HEK293 (cell line): ENCODE measurements around the gene SOCS6.

ENCODE experiments used
- CTCF ChIP-seq: fragments of 450-650 bp; formaldehyde crosslinking; IDR thresholded peaks from 2 replicates; pipeline ENCODE4 v1.5.1; 2016; ENCODE audit warnings: missing biosample characterization, missing genetic modification characterization
- ZBTB21 ChIP-seq: fragments of 450-650 bp; formaldehyde crosslinking; IDR thresholded peaks from 2 replicates; pipeline ENCODE4 v1.5.1; 2017; ENCODE audit warnings: missing biosample characterization, missing genetic modification characterization
- ZNF133 ChIP-seq: fragments of 450-650 bp; formaldehyde crosslinking; IDR thresholded peaks from 2 replicates; pipeline ENCODE4 v1.5.1; 2016; ENCODE audit warnings: missing biosample characterization, missing genetic modification characterization

- TF ChIP-seq ZNF133 (tag by site-specific recombination) (no peak), ZBTB21 (tag by site-specific recombination) (no peak), CTCF (tag by site-specific recombination) (no peak)
Observed at GRCh38 chr18:70374154-70374553, 85.3 kb downstream of the SOCS6 start.
